Omental fat pad (tissue), 4 donors: ENCODE results near the gene ACO1. TPM values are rescaled to one million over a fixed set of nuclear protein-coding genes. Genes with fewer than 3 reads are reported as not detected.

ENCODE experiments used
- ATAC-seq: fragments of 150-250 bp; one replicate; pipeline ENCODE4 v1.9.1; 2016; ENCODE audit warnings: mild to moderate bottlenecking, moderate library complexity; ENCODE audit not compliant: low FRiP score
- DNase-seq: peaks from one replicate; pipeline ENCODE4 v3.0.0-alpha.2; 2019; ENCODE audit warnings: low spot score
- CTCF ChIP-seq, 3 donors: fragments of 450-650 bp; IDR thresholded peaks; one replicate each; pipeline ENCODE4 v1.5.1; 2016 to 2017; ENCODE audit warnings: antibody characterized with exemption in 3 of 3, mild to moderate bottlenecking in 3 of 3, moderate library complexity in 2 of 3
- total RNA-seq, 4 donors: library from RNA; depleted of rRNA; stranded (reverse); fragments of >200 nt; gene quantifications; one replicate each; pipeline ENCODE4 v1.1.0, GENCODE V29; 2016

The ACO1 gene
- total RNA-seq, 4 donors from 2014 or later, result 69.8 to 266 (median 165) TPM

GRCh38 chr9:32472344-32472743 lies 87.9 kb downstream of the ACO1 start:
- no peak for ATAC-seq
- DNase-seq, result no peak
- no peak for TF ChIP-seq CTCF (IDR thresholded peaks at IDR 0.05)

- no peak for TF ChIP-seq CTCF (IDR thresholded peaks at IDR 0.05)
- DNase-seq (no peak), ATAC-seq (no peak)
These were observed 98.9 kb downstream of the ACO1 start for GRCh38 chr9:32483343-32483742.

- no peak for DNase-seq
These were observed 102.6 kb downstream of the ACO1 start for GRCh38 chr9:32486839-32487562.

GRCh38 chr9:32487981-32488380 lies 103.5 kb downstream of the ACO1 start:
- TF ChIP-seq CTCF (IDR thresholded peaks at IDR 0.05), result no peak
- DNase-seq (no peak), ATAC-seq (no peak)

More at GRCh38 chr9:32486839-32487562, 102.6 kb downstream of the ACO1 start:
- TF ChIP-seq CTCF (IDR thresholded peaks at IDR 0.05), result no peak
- no peak for ATAC-seq

GRCh38 chr9:32490601-32491000 lies 106.2 kb downstream of the ACO1 start:
- no peak for TF ChIP-seq CTCF (IDR thresholded peaks at IDR 0.05)
- no peak for DNase-seq
- no peak for ATAC-seq

GRCh38 chr9:32497921-32498320 lies 113.5 kb downstream of the ACO1 start:
- ATAC-seq (no peak), DNase-seq (no peak)
- TF ChIP-seq CTCF (IDR thresholded peaks at IDR 0.05), result no peak

- no peak for ATAC-seq
- no peak for TF ChIP-seq CTCF (IDR thresholded peaks at IDR 0.05)
These were observed 116.3 kb downstream of the ACO1 start for GRCh38 chr9:32500768-32501167.

More at GRCh38 chr9:32500768-32501167, 116.3 kb downstream of the ACO1 start:
- DNase-seq, result no peak
